HepG2 (cell line): ENCODE data around the gene MSH3. TPM values are rescaled to one million over a fixed set of nuclear protein-coding genes. Genes with fewer than 3 reads are reported as not detected.

Source experiments
- BHLHE40 ChIP-seq: IDR thresholded peaks from 2 replicates; pipeline ENCODE4 v1.6.1; 2011; ENCODE audit warnings: low read length, improper control_type of control experiment
- CERS6 ChIP-seq: sonication (generic); formaldehyde crosslinking; IDR thresholded peaks from 2 replicates; pipeline ENCODE4 v1.5.0; 2020; ENCODE audit warnings: missing genetic modification reagents
- CSRNP1 ChIP-seq: sonication (generic); formaldehyde crosslinking; IDR thresholded peaks from 2 replicates; pipeline ENCODE4 v1.8.1; 2023; ENCODE audit warnings: mild to moderate bottlenecking, missing genetic modification reagents
- HOMEZ ChIP-seq: IDR thresholded peaks from 2 replicates; pipeline ENCODE4 v1.6.1; 2016; ENCODE audit warnings: low read depth
- MED1 ChIP-seq: sonication (generic); formaldehyde crosslinking; IDR thresholded peaks from 2 replicates; pipeline ENCODE4 v1.4.0; 2020; ENCODE audit warnings: missing genetic modification reagents
- POLR2AphosphoS5 ChIP-seq: IDR thresholded peaks from 2 replicates; pipeline ENCODE4 v1.6.1; 2012; ENCODE audit warnings: low read depth, low read length
- PREB ChIP-seq: sonication (generic); formaldehyde crosslinking; IDR thresholded peaks from 2 replicates; pipeline ENCODE4 v1.4.0; 2020; ENCODE audit warnings: missing genetic modification reagents
- RNF219 ChIP-seq: sonication (generic); formaldehyde crosslinking; IDR thresholded peaks from 2 replicates; pipeline ENCODE4 v1.5.0; 2020; ENCODE audit warnings: mild to moderate bottlenecking, missing genetic modification reagents
- SPEN ChIP-seq: sonication (generic); formaldehyde crosslinking; IDR thresholded peaks from 2 replicates; pipeline ENCODE4 v1.5.1; 2020; ENCODE audit warnings: low read depth, mild to moderate bottlenecking, missing genetic modification reagents
- TSC22D2 ChIP-seq: sonication (generic); formaldehyde crosslinking; IDR thresholded peaks from 2 replicates; pipeline ENCODE4 v1.5.1; 2020; ENCODE audit warnings: missing genetic modification reagents, mild to moderate bottlenecking, borderline replicate concordance
- YEATS4 ChIP-seq: sonication (generic); formaldehyde crosslinking; IDR thresholded peaks from 2 replicates; pipeline ENCODE4 v1.4.0; 2020; ENCODE audit warnings: missing genetic modification reagents, borderline replicate concordance
- ZNF18 ChIP-seq: sonication (generic); formaldehyde crosslinking; IDR thresholded peaks from 2 replicates; pipeline ENCODE4 v1.8.0; 2022; ENCODE audit warnings: mild to moderate bottlenecking, missing genetic modification reagents; ENCODE audit not compliant: insufficient replicate concordance
- ZNF317 ChIP-seq: sonication (generic); formaldehyde crosslinking; IDR thresholded peaks from 2 replicates; pipeline ENCODE4 v1.5.0; 2020; ENCODE audit warnings: mild to moderate bottlenecking, missing genetic modification reagents
- ZNF574 ChIP-seq: sonication (generic); formaldehyde crosslinking; IDR thresholded peaks from 2 replicates; pipeline ENCODE4 v1.4.0; 2020; ENCODE audit warnings: missing genetic modification reagents
- ZNF607 ChIP-seq: sonication (generic); formaldehyde crosslinking; IDR thresholded peaks from 2 replicates; pipeline ENCODE4 v1.5.1; 2020; ENCODE audit warnings: missing genetic modification reagents, mild to moderate bottlenecking, borderline replicate concordance
- polyA plus RNA-seq, 8 experiments: library from polyadenylated mRNA; depleted of rRNA in 3 of 8; stranded (reverse) in 7 of 8; unstranded in 1 of 8; fragments of >200 nt; fragmentation: Illumina TruSeq in 4 of 8; extraction: Trizol in 4 of 8; gene quantifications; 2 replicates each; pipeline versions ENCODE4 v1.2.1 to v1.2.3, GENCODE V29; 2011 to 2016; ENCODE audit warnings: low read depth in 4 of 8, missing spikeins in 1 of 8, mixed read lengths in 1 of 8; ENCODE audit not compliant: insufficient read depth in 1 of 8
- total RNA-seq, 5 experiments: library from RNA; depleted of rRNA; stranded (reverse); fragments of >200 nt; fragmentation: Illumina TruSeq; extraction: Trizol; gene quantifications; 2 replicates each; pipeline ENCODE4 v1.2.3, GENCODE V29; 2016; ENCODE audit warnings: low read depth in 1 of 5

MSH3 gene
- total and polyA plus RNA-seq, 2 of the 13 experiments (the other 11 are each of a cell fraction or from before 2014, with no cell fraction given) = 4.0 to 16.4 TPM

- TF ChIP-seq TSC22D2 (CRISPR knock-in tag) (no peak), ZNF317 (CRISPR knock-in tag) (peak; percentile 68), CSRNP1 (CRISPR knock-in tag) (no peak), POLR2AphosphoS5 (no peak), PREB (no peak), ZNF18 (CRISPR knock-in tag) (no peak), SPEN (CRISPR knock-in tag) (0 out of 2 replicates have a peak, but pooled peaks have one; percentile 34), MED1 (CRISPR knock-in tag) (peak; percentile 60), ZNF607 (CRISPR knock-in tag) (no peak), YEATS4 (CRISPR knock-in tag) (0 out of 2 replicates have a peak, but pooled peaks have one; percentile 43), BHLHE40 (no peak), ZNF574 (0 out of 2 replicates have a peak, but pooled peaks have one; percentile 17), HOMEZ (CRISPR knock-in tag) (peak; percentile 61; the same call in 1 of the 2 replicates), CERS6 (no peak), RNF219 (CRISPR knock-in tag) (no peak)
Observed at GRCh38 chr5:80607832-80608231, 46.6 kb upstream of the MSH3 start (continued).
